Activated T-helper 1 cell treated with Interleukin-2 at 50 U/mL for 16 hours (primary cell): ENCODE measurements around the gene SCAF8.
"Not testable (repeated sequence)": the region's sequence is repeated elsewhere in the genome, so short reads cannot be mapped to it uniquely, and the experiment has no call there.

ENCODE experiments used
- DNase-seq: peaks from one replicate; pipeline ENCODE4 v3.0.0-alpha.2; 2020; ENCODE audit warnings: low read depth

SCAF8 gene

GRCh38 chr6:154736618-154737259 lies 3.5 kb downstream of the SCAF8 start:
- no peak for DNase-seq

- DNase-seq: no peak
Measured at GRCh38 chr6:154737424-154737823, 4.2 kb downstream of the SCAF8 start.

DNA sequence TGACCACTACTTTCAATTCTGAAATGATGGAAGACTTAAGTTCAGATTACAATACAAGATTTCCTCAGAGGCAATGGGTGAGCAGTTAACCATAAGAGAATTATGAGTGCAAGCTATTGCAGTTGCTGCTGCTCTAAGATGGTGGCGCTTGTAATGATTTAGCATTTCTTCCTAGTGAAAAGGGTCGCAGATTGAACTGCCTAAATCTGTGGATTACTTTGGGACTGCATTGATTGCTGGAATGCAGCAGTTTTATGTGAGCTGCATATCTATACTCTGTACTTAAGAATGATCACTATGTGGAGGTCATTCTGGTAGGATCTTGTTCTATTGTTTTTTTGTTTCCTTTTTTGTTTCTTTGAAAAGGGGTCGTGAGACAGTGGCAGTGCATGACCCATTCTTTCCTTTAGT lies 5.3 kb downstream of the SCAF8 start:
- DNase-seq: no peak

DNA sequence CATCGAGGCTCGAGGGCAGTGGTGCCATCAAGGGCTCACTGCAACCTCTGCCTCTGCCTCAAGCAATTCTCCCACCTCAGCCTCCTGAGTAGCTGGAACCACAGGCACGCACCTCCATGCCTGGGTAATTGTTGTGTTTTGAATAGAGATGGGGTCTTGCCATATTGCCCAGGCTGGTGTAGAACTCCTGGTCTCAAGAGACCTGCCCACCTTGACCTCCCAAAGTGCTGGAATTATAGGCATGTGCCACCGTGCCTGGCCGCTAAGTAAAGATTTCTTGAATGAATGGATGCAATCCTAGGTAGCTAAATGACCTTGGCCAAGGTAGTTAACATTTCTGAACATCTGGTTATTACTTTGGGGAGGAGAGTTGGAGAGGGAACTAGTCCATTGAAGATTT lies 7.4 kb downstream of the SCAF8 start:
- DNase-seq: no peak

DNA sequence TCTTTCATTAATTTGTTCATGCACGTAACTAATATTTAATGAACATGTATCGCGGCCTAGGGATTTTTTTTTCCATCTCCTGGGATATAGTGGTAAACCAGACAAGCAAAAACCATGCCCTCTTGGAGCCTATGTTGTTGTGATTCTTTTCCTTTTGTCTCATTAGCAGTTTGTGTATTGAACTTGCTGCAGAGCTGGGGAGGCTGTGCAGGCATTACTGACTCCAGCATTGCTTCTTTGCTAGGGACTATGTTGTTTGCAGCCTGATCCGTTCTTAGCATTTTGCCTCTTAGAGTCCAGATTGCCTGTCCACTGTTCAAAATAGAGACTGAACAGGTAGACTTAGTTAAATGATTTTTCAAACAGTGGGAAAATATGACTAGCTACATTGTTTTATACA lies 9.7 kb downstream of the SCAF8 start:
- DNase-seq: no peak

DNA sequence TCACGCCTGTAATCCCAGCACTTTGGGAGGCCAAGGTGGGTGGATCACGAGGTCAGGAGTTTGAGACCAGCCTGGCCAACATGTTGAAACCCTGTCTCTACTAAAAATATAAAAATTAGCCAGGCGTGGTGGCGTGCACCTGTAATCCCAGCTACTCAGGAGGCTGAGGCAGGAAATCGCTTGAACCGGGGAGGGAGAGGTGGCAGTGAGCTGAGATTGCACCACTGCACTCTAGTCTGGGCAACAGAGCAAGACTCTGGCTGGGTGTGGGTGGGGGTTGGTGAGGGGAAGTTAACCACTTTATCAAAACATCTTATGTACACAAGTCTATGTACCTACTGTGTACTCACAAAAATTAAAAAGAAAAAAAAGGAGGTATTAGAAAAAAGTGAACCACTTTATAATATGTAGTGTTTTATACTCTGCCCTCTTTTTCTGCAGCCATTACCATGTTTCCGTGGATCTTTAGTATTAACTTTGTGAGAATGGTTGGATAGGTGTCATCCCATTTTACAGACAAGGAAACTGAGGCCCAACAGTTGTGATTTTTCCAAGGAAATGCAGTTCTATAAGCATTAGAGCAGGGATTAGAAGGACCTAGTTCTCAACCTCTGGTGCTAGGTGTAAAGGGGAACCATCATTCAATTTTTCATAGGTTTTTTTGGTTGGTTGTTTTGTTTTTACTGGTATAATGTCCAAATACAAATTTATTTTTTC lies 11.0 kb downstream of the SCAF8 start:
- not testable (repeated sequence) for DNase-seq

- DNase-seq: no peak
Measured at GRCh38 chr6:154745243-154745642, 12.0 kb downstream of the SCAF8 start.

DNA sequence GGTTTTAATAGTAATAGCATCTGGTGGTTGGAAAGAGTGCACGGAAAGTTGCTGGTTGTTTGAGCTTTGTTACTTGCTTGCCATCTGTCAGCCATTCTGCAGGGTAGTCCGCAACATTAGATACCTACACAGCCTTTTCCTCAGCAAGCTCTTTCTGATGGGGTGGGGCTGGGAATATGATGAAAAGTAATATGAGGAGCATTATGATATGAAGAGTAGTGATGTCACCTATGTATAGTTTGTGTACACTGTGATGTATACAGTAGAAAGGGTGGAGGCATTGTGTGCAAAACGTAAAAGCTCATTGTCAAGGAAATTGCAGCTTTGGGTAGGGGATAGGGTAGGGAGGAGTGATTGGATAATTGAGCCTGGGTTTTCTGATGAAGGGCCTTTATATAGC lies 16.1 kb downstream of the SCAF8 start:
- DNase-seq: no peak

DNA sequence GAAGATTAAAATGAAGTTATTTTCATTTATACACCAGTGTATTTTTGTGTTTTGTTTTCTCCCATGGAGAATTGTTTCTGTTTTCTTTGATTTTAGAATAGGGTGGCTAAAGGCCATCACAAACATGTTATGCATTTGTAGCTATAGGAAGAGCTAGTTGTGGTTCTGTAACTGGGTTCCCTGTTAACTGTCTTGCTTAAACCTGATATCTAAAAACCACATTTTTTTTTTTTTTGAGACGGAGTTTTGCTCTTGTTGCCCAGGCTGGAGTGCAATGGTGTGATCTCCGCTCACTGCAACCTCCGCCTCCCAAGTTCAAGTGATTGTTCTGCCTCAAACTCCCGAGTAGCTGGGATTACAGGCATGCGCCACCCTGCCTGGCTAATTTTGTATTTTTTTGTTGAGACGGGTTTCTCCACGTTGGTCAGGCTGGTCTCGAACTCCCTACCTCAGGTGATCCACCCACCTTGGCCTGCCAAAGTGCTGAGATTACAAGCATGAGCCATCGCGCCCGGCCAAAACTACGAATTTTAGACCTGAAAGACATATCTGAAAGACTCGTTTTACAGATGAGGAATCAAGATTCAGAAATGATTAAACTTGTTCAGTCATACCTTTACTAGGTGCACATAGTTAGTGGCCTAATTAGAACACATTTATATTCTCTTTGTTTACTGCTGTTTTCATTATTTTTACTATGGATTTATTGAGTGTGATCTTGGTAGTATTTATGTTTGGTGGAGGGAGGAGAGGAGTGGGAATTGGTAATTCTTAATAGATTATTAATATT lies 18.0 kb downstream of the SCAF8 start:
- DNase-seq: no peak

- no peak for DNase-seq
Measured at GRCh38 chr6:154752022-154752421, 18.8 kb downstream of the SCAF8 start.

- no peak for DNase-seq
Measured at GRCh38 chr6:154754152-154754551, 20.9 kb downstream of the SCAF8 start.

- DNase-seq: no peak
Measured at GRCh38 chr6:154757352-154758050, 24.3 kb downstream of the SCAF8 start.

DNA sequence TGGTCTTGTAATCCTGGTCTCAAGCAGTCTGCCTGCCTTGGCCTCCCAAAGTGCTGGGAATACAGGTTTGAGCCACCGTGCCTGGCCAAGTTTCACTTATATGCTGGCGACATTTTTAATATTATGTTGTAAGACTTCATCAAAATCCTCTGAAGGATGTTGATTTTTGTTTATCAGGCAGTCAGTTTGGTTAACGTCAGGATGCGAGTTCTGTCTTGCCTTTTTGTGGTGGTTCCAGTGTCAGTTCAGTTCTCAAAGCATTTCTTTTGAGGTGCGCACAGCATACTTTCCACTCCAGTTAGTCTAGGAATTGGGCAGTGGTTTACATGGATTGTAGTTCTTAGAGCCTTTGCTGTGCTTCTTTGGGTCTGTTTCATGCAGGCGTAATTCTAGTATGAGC lies 24.9 kb downstream of the SCAF8 start:
- no peak for DNase-seq

DNA sequence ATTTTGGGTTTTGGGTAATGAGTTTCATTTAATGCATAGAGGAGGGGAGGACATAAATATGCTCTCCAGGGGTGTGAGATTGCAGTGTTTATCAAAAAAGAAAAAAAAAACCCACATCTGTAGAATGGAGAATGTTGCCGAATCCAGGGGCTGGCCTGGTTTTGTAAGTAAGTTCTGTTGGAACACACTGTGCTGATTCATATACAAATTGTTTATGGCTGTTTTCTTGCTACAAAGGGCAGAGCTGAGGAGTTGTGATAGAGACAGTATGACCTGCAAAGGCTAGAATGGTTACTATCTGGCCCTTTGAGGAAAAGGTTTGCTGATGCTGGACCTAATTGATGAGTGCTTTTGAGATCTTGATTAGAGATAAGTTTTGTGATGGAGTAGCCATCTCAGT lies 30.4 kb downstream of the SCAF8 start:
- no peak for DNase-seq

DNA sequence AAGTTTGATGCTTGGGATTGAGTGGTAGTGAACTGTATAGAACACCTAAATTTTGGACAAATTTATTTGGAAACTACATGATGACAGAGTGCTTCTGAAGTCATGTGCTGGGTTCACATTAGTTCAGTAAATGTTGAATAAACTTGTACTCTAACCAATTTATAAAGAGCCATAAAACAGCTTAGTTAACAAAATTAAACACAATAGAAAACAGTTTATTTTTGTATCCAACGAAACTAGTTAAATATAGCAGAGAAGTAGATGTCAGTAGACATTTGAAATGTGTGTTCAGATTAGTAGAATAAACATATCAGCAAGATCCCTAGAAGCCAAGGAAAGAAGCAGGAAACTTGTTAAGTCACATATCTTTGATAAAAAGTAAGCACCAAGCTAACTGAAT lies 32.1 kb downstream of the SCAF8 start:
- no peak for DNase-seq

- no peak for DNase-seq
Measured at GRCh38 chr6:154766288-154766687, 33.1 kb downstream of the SCAF8 start.

DNA sequence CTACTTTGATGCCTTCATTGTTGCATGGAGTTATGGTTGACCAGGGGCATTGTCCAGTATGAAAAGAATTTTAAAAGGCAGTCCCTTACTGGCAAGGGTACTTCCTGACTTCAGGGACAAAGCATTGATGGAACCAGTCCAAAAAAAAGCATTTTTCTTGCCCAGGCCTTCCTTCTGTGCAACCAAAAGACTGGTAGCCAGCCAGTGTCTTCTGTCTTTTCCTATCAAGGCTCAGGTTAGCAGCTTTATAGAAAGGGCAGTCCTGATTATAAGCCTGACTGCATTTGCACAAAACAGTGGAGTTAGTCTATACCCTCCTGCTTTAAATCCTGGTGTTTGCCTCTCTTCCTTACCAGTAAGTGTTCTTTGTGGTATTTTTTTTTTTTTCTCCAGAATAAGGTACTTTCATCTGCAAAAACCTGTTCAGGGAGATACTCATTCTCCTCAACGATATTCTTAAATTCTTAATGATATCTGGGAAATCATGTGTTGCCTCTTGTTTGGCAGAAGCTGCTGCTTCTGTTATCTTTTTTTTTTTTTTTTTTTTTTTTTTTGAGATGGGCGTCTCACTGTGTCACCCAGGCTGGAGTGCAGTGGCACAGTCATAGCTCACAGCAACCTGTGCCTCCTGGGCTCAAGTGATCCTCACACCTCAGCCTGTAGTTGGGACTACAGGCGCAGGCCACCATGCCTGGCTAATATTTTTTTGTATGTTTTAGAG lies 33.9 kb downstream of the SCAF8 start:
- no peak for DNase-seq

- no peak for DNase-seq
Measured at GRCh38 chr6:154768280-154768679, 35.1 kb downstream of the SCAF8 start.

- DNase-seq: no peak
Measured at GRCh38 chr6:154773610-154774089, 40.4 kb downstream of the SCAF8 start.

- DNase-seq: not testable (repeated sequence)
Measured at GRCh38 chr6:154779157-154779556, 45.9 kb downstream of the SCAF8 start.

DNA sequence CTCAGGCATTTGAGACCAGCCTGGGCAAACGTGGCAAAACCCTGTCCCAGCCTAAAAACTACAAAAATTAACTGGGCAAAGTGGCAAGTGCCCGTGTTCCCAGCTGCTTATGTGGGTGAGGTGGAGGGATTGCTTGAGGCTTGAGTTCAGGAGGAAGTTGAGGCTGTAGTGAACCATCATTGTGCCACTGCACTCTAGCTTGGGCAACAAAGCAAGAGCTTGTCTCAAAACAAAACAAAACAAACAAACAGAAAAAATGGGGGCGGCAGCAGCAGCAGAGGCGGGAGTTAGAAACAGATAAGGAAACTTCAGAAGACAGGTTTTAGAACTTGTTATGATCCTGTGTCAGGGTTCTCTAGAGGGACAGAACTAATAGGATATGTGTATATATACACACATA lies 49.0 kb downstream of the SCAF8 start:
- DNase-seq: no peak

DNA sequence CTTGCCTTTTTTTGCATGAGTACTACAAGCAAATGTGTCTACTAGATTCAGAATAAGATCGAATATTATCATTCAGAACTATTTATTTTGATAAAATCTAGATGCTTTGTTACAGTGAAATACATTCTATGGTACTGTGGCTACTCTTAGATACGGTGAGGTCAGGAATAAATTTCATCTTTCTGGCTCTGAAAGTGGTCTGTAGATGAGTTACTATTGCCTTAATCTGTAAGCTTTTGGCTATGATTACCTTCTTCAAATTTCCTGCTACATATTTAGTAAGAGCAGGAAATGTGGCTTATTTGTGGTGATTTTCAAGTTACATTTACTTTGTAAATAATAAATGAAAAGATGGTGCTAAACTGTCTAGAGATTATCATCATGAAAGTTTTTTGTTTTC lies 50.0 kb downstream of the SCAF8 start:
- no peak for DNase-seq
